ENCODE results near the gene SLC35D1. TPM values are rescaled to one million over a fixed set of nuclear protein-coding genes. Genes with fewer than 3 reads are reported as not detected.

SLC35D1 gene
- total RNA-seq, 1 experiment from 2014 or later, result 3.8 TPM

DNA sequence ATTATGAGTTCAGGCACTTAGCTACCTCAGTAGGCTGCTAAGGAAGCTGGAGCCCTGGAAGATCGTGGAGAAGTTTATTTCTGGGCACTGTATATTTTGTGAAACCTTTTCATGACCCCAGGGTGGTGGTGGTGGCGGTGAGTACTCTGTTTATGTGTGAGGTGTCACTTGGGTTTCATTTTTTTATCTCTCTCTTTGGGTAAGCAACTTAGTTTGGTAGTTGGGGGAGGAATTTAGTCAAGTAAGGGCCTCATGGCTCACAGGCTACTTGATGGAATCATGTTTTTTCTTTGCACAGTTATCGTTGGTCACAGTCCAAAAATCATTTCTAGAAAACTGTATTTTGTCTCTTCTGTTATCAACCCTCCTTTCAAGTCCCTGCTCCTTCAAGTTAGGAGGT lies 46.9 kb upstream of the SLC35D1 start:
- Histone ChIP-seq H3K4me2 (ENCODE audit: insufficient read depth, insufficient read length, low read length) (no peak overlapping the region), H2BK5ac (ENCODE audit: insufficient read length, low read length) (no peak overlapping the region), H3K27ac (ENCODE audit: insufficient read length, low read depth, low read length) (no peak overlapping the region), H3K23ac (ENCODE audit: insufficient read length, low read depth, low read length) (no peak overlapping the region), H3K9me3 (ENCODE audit: control insufficient read depth, low read depth, low read length) (no peaks in the 10 kb centered on the region), H2BK20ac (ENCODE audit: low read depth, low read length, poor library complexity, severe bottlenecking) (no peak overlapping the region), H2BK15ac (ENCODE audit: low read depth, low read length) (no peak overlapping the region), H4K5ac (ENCODE audit: insufficient read length, low read depth, low read length) (no peak overlapping the region), H2AK5ac (ENCODE audit: insufficient read length, low read length) (no peak overlapping the region), H3K4me1 (ENCODE audit: insufficient read depth, low read length) (peaks cover 5% of the 10 kb centered on the region), H4K8ac (replicated peaks; ENCODE audit: insufficient read length, low read depth, low read length) (no peak overlapping the region), H3K79me1 (ENCODE audit: insufficient read depth, low read depth, low read length, poor library complexity, severe bottlenecking) (no peaks in the 10 kb centered on the region), H2AFZ (ENCODE audit: low read length) (no peak overlapping the region), H3K27me3 (ENCODE audit: insufficient read depth, low read length) (no peaks in the 10 kb centered on the region), H3K79me2 (ENCODE audit: insufficient read depth, low read length) (no peaks in the 10 kb centered on the region), H3K14ac (ENCODE audit: insufficient read depth, low read length) (no peak overlapping the region), H3K56ac (ENCODE audit: insufficient read length, low read depth, low read length) (no peak overlapping the region), H3K18ac (ENCODE audit: insufficient read length, low read depth, low read length) (no peak overlapping the region), H3K4ac (ENCODE audit: low read depth, low read length) (no peak overlapping the region), H4K91ac (ENCODE audit: insufficient read length, low read depth, low read length) (no peak overlapping the region), H2BK12ac (ENCODE audit: insufficient read length, low read depth, low read length) (no peak overlapping the region), H3T11ph (ENCODE audit: low read length) (no peak overlapping the region), H3K23me2 (ENCODE audit: insufficient read length, low read depth, low read length, poor library complexity, severe bottlenecking) (no peaks in the 10 kb centered on the region), H2BK120ac (ENCODE audit: low read depth, low read length, poor library complexity, severe bottlenecking) (no peak overlapping the region), H4K20me1 (ENCODE audit: control insufficient read depth, insufficient read depth, insufficient read length) (no peaks in the 10 kb centered on the region), H3K9ac (ENCODE audit: extremely low read depth, insufficient read length, low read length) (no peak overlapping the region)
- H3K36me3 Mint-ChIP-seq (ENCODE audit: insufficient read depth in 1 of 3, low read depth in 3 of 3), result no peaks in the 10 kb centered on the region
- TF ChIP-seq CTCF (conservative IDR thresholded peaks at IDR 0.05), result no peak
- no peak overlapping the region for H3K27ac Mint-ChIP-seq
- no peak overlapping the region for H3K4me3 Mint-ChIP-seq
- H3K9me3 Mint-ChIP-seq, result no peaks in the 10 kb centered on the region; a peak in 1 of 5 replicates
- no peaks in the 10 kb centered on the region for H3K27me3 Mint-ChIP-seq (ENCODE audit: low read depth)
- no CpG with 5 or more reads among the region's 3 CpGs for WGBS (ENCODE audit: extremely low coverage, insufficient read length, low lambda C conversion rate)
- no peak for DNase-seq
- peaks cover 9% of the 10 kb centered on the region in 2 experiments for H3K4me1 Mint-ChIP-seq
